Measurements from ENCODE around the gene OST4. TPM values are rescaled to one million over a fixed set of nuclear protein-coding genes. Genes with fewer than 3 reads are reported as not detected.

The OST4 gene
- total RNA-seq, 2 donors from 2014 or later, result 147 to 272 TPM

DNA sequence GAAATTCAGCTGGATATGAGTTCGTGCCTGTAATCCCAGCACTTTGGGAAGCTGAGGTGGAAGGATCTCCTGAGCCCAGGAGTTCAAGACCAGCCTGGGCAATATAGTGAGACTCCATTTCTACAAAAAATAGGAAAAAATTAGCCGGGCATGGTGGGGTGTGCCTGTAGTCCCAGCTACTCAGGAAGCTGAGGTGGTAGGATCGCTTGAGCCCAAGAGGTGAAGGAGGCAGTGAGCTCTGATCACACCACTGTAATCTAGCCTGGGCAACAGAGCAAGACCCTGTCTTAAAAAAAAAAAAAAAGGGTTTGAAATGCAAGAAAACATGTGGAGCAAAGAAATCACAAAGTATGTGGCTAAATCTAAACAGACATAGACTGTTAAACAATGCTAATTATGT lies 37.6 kb upstream of the OST4 start:
- Histone ChIP-seq H3K4me3 (no peak overlapping the region), H3K27ac (no peak overlapping the region), H3K36me3 (no peaks in the 10 kb centered on the region), H3K9me3 (no peaks in the 10 kb centered on the region), H3K27me3 (replicated peaks; ENCODE audit: insufficient read depth) (no peaks in the 10 kb centered on the region), H3K4me1 (ENCODE audit: control insufficient read depth in 1 of 2, low read depth in 2 of 2) (no peaks in the 10 kb centered on the region)
- no peak for DNase-seq (ENCODE audit: low spot score)
- TF ChIP-seq, protein P1, sequence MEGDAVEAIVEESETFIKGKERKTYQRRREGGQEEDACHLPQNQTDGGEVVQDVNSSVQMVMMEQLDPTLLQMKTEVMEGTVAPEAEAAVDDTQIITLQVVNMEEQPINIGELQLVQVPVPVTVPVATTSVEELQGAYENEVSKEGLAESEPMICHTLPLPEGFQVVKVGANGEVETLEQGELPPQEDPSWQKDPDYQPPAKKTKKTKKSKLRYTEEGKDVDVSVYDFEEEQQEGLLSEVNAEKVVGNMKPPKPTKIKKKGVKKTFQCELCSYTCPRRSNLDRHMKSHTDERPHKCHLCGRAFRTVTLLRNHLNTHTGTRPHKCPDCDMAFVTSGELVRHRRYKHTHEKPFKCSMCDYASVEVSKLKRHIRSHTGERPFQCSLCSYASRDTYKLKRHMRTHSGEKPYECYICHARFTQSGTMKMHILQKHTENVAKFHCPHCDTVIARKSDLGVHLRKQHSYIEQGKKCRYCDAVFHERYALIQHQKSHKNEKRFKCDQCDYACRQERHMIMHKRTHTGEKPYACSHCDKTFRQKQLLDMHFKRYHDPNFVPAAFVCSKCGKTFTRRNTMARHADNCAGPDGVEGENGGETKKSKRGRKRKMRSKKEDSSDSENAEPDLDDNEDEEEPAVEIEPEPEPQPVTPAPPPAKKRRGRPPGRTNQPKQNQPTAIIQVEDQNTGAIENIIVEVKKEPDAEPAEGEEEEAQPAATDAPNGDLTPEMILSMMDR (IDR thresholded peaks at IDR 0.05), result no peak
- no peak for ATAC-seq (ENCODE audit: insufficient number of reproducible peaks, low FRiP score, low read depth)

GRCh38 chr2:27108221-27108620 lies 36.8 kb upstream of the OST4 start:
- Histone ChIP-seq H3K4me3 (no peak overlapping the region), H3K36me3 (no peaks in the 10 kb centered on the region), H3K9me3 (no peaks in the 10 kb centered on the region), H3K27me3 (replicated peaks; ENCODE audit: insufficient read depth) (no peaks in the 10 kb centered on the region), H3K4me1 (ENCODE audit: control insufficient read depth in 1 of 2, low read depth in 2 of 2) (no peaks in the 10 kb centered on the region), H3K27ac (no peak overlapping the region)
- ATAC-seq (ENCODE audit: insufficient number of reproducible peaks, low FRiP score, low read depth) (no peak), DNase-seq (ENCODE audit: low spot score) (no peak)
- TF ChIP-seq, protein P1 (IDR thresholded peaks at IDR 0.05), result no peak

DNA sequence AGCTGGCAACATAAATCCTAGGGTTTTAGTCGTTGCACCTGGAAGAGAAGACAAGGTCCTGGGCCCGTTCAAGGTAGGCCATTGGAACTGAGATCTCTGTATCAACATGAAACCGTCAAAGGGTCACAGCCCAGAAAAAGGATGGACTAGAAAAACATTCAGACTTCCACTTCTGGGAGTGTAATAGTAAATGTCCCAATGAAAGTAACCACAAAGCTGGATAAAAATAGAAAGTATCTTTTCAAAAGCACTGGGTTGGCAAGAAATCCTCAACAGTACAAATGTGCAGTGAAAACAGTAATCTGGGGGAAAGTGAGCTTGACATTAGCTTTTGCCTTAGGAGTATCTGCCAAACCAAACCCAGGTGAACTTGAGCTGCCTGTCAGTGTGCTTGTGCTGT lies 34.5 kb upstream of the OST4 start:
- Histone ChIP-seq H3K4me1 (ENCODE audit: control insufficient read depth in 1 of 2, low read depth in 2 of 2) (no peaks in the 10 kb centered on the region), H3K9me3 (no peaks in the 10 kb centered on the region), H3K27me3 (replicated peaks; ENCODE audit: insufficient read depth) (no peaks in the 10 kb centered on the region), H3K4me3 (no peak overlapping the region), H3K27ac (no peak overlapping the region), H3K36me3 (no peaks in the 10 kb centered on the region)
- ATAC-seq (ENCODE audit: insufficient number of reproducible peaks, low FRiP score, low read depth) (no peak), DNase-seq (ENCODE audit: low spot score) (no peak)
- TF ChIP-seq, protein P1 (IDR thresholded peaks at IDR 0.05), result no peak

DNA sequence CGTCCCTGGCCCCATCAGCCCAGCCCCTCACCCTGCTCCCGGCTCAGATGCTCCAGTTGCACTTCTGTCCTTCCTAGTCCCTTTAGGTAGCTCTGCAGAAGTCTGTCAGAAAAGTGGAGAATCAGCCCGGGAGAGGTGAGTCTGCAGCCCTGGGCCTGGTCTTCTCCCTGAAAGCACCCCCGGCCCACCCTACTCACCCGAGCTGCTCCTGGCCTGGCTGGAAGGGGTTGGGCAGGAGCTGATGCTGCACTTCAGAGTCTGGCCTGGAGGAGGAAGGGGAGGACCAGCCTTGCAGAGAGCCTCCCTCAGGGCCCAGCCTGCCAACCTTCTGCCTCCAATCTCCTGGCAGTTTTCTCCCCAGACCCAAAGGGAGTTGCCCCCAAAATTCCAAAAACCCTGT lies 30.9 kb upstream of the OST4 start:
- H3K27ac ChIP-seq, result no peak overlapping the region
- no peaks in the 10 kb centered on the region for H3K4me1 ChIP-seq (ENCODE audit: control insufficient read depth in 1 of 2, low read depth in 2 of 2)
- no peaks in the 10 kb centered on the region for H3K9me3 ChIP-seq
- no peaks in the 10 kb centered on the region for H3K36me3 ChIP-seq
- no peak for ATAC-seq (ENCODE audit: insufficient number of reproducible peaks, low FRiP score, low read depth)
- no peak for DNase-seq (ENCODE audit: low spot score)
- H3K4me3 ChIP-seq, result no peak overlapping the region
- H3K27me3 ChIP-seq (replicated peaks; ENCODE audit: insufficient read depth), result no peaks in the 10 kb centered on the region
- TF ChIP-seq, protein P1 (IDR thresholded peaks at IDR 0.05), result no peak

- no peaks in the 10 kb centered on the region for H3K9me3 ChIP-seq
- no peak for ATAC-seq (ENCODE audit: insufficient number of reproducible peaks, low FRiP score, low read depth)
- TF ChIP-seq, protein P1 (IDR thresholded peaks at IDR 0.05), result no peak
Observed at GRCh38 chr2:27100036-27100435, 28.6 kb upstream of the OST4 start.

More at GRCh38 chr2:27100036-27100435, 28.6 kb upstream of the OST4 start:
- H3K36me3 ChIP-seq, result no peaks in the 10 kb centered on the region
- no peaks in the 10 kb centered on the region for H3K27me3 ChIP-seq (replicated peaks; ENCODE audit: insufficient read depth)
- H3K4me1 ChIP-seq (ENCODE audit: control insufficient read depth in 1 of 2, low read depth in 2 of 2), result no peaks in the 10 kb centered on the region
- no peak overlapping the region for H3K4me3 ChIP-seq
- no peak for DNase-seq (ENCODE audit: low spot score)
- H3K27ac ChIP-seq, result no peak overlapping the region

Measured in thoracic aorta (tissue), 2 donors.